H9 (cell line): ENCODE measurements around the gene PARP9. TPM values are rescaled to one million over a fixed set of nuclear protein-coding genes. Genes with fewer than 3 reads are reported as not detected.

ENCODE experiments used
- DNase-seq: peaks from one replicate; pipeline ENCODE4 v3.0.0-alpha.2; 2017
- H2AFZ ChIP-seq: one replicate; pipeline ENCODE4 v1.6.1; 2013; ENCODE audit warnings: mild to moderate bottlenecking, low read length, control low read depth, moderate library complexity
- H2AK5ac ChIP-seq: 2 replicates; pipeline ENCODE4 v1.6.1; 2013; ENCODE audit warnings: low read length, control low read depth, mixed read lengths; ENCODE audit not compliant: insufficient read length
- H2BK120ac ChIP-seq: one replicate; pipeline ENCODE4 v1.6.1; 2013; ENCODE audit warnings: low read depth, mild to moderate bottlenecking, low read length, control low read depth, inconsistent platforms; ENCODE audit not compliant: poor library complexity, severe bottlenecking
- H2BK12ac ChIP-seq: 2 replicates; pipeline ENCODE4 v1.6.1; 2013; ENCODE audit warnings: low read length, control low read depth, mixed read lengths, low read depth; ENCODE audit not compliant: insufficient read length
- H2BK15ac ChIP-seq: 2 replicates; pipeline ENCODE4 v1.6.1; 2013; ENCODE audit warnings: low read depth, low read length, control low read depth
- H2BK20ac ChIP-seq: one replicate; pipeline ENCODE4 v1.6.1; 2013; ENCODE audit warnings: low read depth, mild to moderate bottlenecking, low read length, control low read depth, inconsistent platforms; ENCODE audit not compliant: poor library complexity, severe bottlenecking
- H2BK5ac ChIP-seq: 2 replicates; pipeline ENCODE4 v1.6.1; 2013; ENCODE audit warnings: low read length, control low read depth, mixed read lengths; ENCODE audit not compliant: insufficient read length
- H3K14ac ChIP-seq: 2 replicates; pipeline ENCODE4 v1.6.1; 2013; ENCODE audit warnings: low read length, control low read depth; ENCODE audit not compliant: insufficient read depth
- H3K18ac ChIP-seq: 2 replicates; pipeline ENCODE4 v1.6.1; 2013; ENCODE audit warnings: low read depth, mild to moderate bottlenecking, mixed read lengths, low read length, control low read depth; ENCODE audit not compliant: insufficient read length
- H3K23ac ChIP-seq: 2 replicates; pipeline ENCODE4 v1.6.1; 2013; ENCODE audit warnings: low read length, control low read depth, mixed read lengths, low read depth; ENCODE audit not compliant: insufficient read length
- H3K23me2 ChIP-seq: 2 replicates; pipeline ENCODE4 v1.6.1; 2013; ENCODE audit warnings: low read depth, mild to moderate bottlenecking, mixed read lengths, low read length, control low read depth; ENCODE audit not compliant: insufficient read length, poor library complexity, severe bottlenecking
- H3K27ac ChIP-seq: 2 replicates; pipeline ENCODE4 v1.5.1; 2013; ENCODE audit warnings: low read length, control low read depth, mixed read lengths, low read depth; ENCODE audit not compliant: insufficient read length
- H3K27me3 ChIP-seq: 2 replicates; pipeline ENCODE4 v1.6.1; 2013; ENCODE audit warnings: low read length, control low read depth, inconsistent platforms; ENCODE audit not compliant: insufficient read depth
- H3K4ac ChIP-seq: 2 replicates; pipeline ENCODE4 v1.6.1; 2013; ENCODE audit warnings: low read depth, mild to moderate bottlenecking, control low read depth, inconsistent platforms, low read length, moderate library complexity
- H3K4me1 ChIP-seq: 2 replicates; pipeline ENCODE4 v1.6.1; 2013; ENCODE audit warnings: low read length, control low read depth, inconsistent platforms; ENCODE audit not compliant: insufficient read depth
- H3K4me2 ChIP-seq: 2 replicates; pipeline ENCODE4 v1.6.1; 2013; ENCODE audit warnings: low read length, control low read depth, mixed read lengths; ENCODE audit not compliant: insufficient read length, insufficient read depth
- H3K56ac ChIP-seq: 2 replicates; pipeline ENCODE4 v1.6.1; 2013; ENCODE audit warnings: low read depth, mild to moderate bottlenecking, mixed read lengths, low read length, control low read depth; ENCODE audit not compliant: insufficient read length
- H3K79me1 ChIP-seq: 2 replicates; pipeline ENCODE4 v1.6.1; 2013; ENCODE audit warnings: low read depth, mild to moderate bottlenecking, moderate library complexity, low read length, control low read depth, inconsistent platforms; ENCODE audit not compliant: insufficient read depth, poor library complexity, severe bottlenecking
- H3K79me2 ChIP-seq: 2 replicates; pipeline ENCODE4 v1.6.1; 2013; ENCODE audit warnings: low read length, control low read depth, inconsistent platforms; ENCODE audit not compliant: insufficient read depth
- H3K9ac ChIP-seq: 2 replicates; pipeline ENCODE4 v1.6.1; 2013; ENCODE audit warnings: low read length, control low read depth, mixed read lengths; ENCODE audit not compliant: insufficient read length; ENCODE audit errors: extremely low read depth
- H3K9me3 ChIP-seq: one replicate; pipeline ENCODE4 v1.6.1; 2013; ENCODE audit warnings: low read depth, low read length, inconsistent platforms; ENCODE audit not compliant: control insufficient read depth
- H3T11ph ChIP-seq: one replicate; pipeline ENCODE4 v1.6.1; 2013; ENCODE audit warnings: mild to moderate bottlenecking, low read length, control low read depth, inconsistent platforms
- H4K20me1 ChIP-seq: one replicate; pipeline ENCODE4 v1.6.1; 2013; ENCODE audit not compliant: control insufficient read depth, insufficient read length, insufficient read depth
- H4K5ac ChIP-seq: 2 replicates; pipeline ENCODE4 v1.6.1; 2013; ENCODE audit warnings: low read depth, mild to moderate bottlenecking, mixed read lengths, low read length, control low read depth; ENCODE audit not compliant: insufficient read length
- H4K8ac ChIP-seq: replicated peaks from 2 replicates; pipeline ENCODE4 v1.6.1; 2013; ENCODE audit warnings: low read length, control low read depth, mixed read lengths, low read depth; ENCODE audit not compliant: insufficient read length
- H4K91ac ChIP-seq: 2 replicates; pipeline ENCODE4 v1.6.1; 2013; ENCODE audit warnings: low read depth, mild to moderate bottlenecking, moderate library complexity, mixed read lengths, low read length, control low read depth; ENCODE audit not compliant: insufficient read length
- H3K27ac Mint-ChIP-seq, 3 experiments: 2 replicates in 2 of 3; 3 replicates in 1 of 3; pipeline ENCODE4 v1.8.0; 2020 to 2021; ENCODE audit warnings: mixed read lengths in 3 of 3, mild to moderate bottlenecking in 1 of 3, moderate library complexity in 1 of 3
- H3K27me3 Mint-ChIP-seq: 2 replicates; pipeline ENCODE4 v1.8.0; 2021; ENCODE audit warnings: low read depth, mild to moderate bottlenecking, moderate library complexity, mixed read lengths
- H3K36me3 Mint-ChIP-seq, 3 experiments: 2 replicates in 2 of 3; 3 replicates in 1 of 3; pipeline ENCODE4 v1.8.0; 2020 to 2021; ENCODE audit warnings: low read depth in 3 of 3, mixed read lengths in 3 of 3; ENCODE audit not compliant: insufficient read depth in 1 of 3
- H3K4me1 Mint-ChIP-seq, 2 experiments: 2 replicates each; pipeline ENCODE4 v1.8.0; 2020; ENCODE audit warnings: mixed read lengths in 2 of 2
- H3K4me3 Mint-ChIP-seq, 2 experiments: 2 replicates in 1 of 2; 3 replicates in 1 of 2; pipeline ENCODE4 v1.8.0; 2020 to 2021; ENCODE audit warnings: mild to moderate bottlenecking in 2 of 2, mixed read lengths in 2 of 2, moderate library complexity in 1 of 2
- H3K9me3 Mint-ChIP-seq, 2 experiments: 2 replicates in 1 of 2; 3 replicates in 1 of 2; pipeline ENCODE4 v1.8.0; 2020; ENCODE audit warnings: mild to moderate bottlenecking in 2 of 2, mixed read lengths in 2 of 2, moderate library complexity in 1 of 2
- WGBS: extraction: QIAGEN DNeasy Blood & Tissue Kit; methylation state at CpG from one replicate; pipeline ENCODE4 v1.1.7; 2013; ENCODE audit warnings: missing lambda C conversion rate, low lambda C conversion rate, mixed read lengths; ENCODE audit not compliant: insufficient read length; ENCODE audit errors: extremely low coverage; 5-methylcytosine and 5-hydroxymethylcytosine counted together
- total RNA-seq: library from RNA; stranded (reverse); gene quantifications from 2 replicates; pipeline ENCODE4 v1.2.1, GENCODE V29; 2021
- TF ChIP-seq, protein P1 (sequence below): fragments of 200-600 bp; sonication (generic); conservative IDR thresholded peaks from 3 replicates; pipeline ENCODE4 v1.8.0; 2021; ENCODE audit warnings: antibody characterized with exemption, mild to moderate bottlenecking

Gene PARP9
- total RNA-seq, 1 experiment from 2014 or later: 3.4 TPM

DNA sequence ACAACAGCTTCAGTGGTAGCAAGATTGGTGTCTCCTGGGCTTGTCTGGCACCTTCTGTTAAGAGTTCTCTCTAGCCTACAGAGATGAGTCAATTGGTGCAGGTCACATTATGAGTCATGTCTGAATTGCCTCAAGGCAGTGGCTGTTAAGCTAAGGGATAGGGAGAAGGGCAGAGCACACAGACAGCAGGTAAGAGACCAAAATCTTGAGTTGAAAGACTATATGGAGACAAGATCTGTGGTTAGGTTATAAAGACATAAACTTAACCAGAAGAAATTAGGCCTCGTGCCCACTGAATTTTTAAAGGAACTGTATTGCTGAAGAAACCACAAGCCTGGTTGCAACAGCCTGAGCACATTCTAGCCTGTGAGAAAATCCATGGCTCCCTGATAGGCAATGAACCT lies 30.2 kb downstream of the PARP9 start:
- no peaks in the 10 kb centered on the region for H3K9me3 Mint-ChIP-seq
- Histone ChIP-seq H3K56ac (no peak overlapping the region), H4K20me1 (no peaks in the 10 kb centered on the region), H3K23ac (no peak overlapping the region), H2BK20ac (no peak overlapping the region), H3T11ph (no peak overlapping the region), H4K8ac (no peak overlapping the region), H3K27ac (no peak overlapping the region), H3K79me1 (no peaks in the 10 kb centered on the region), H2AFZ (no peak overlapping the region), H3K23me2 (no peaks in the 10 kb centered on the region), H3K4me2 (no peak overlapping the region), H4K5ac (no peak overlapping the region), H3K14ac (no peak overlapping the region), H3K27me3 (no peaks in the 10 kb centered on the region), H2BK120ac (no peak overlapping the region), H3K4ac (no peak overlapping the region), H2BK12ac (no peak overlapping the region), H3K79me2 (no peaks in the 10 kb centered on the region), H2AK5ac (no peak overlapping the region), H3K18ac (no peak overlapping the region), H3K9ac (no peak overlapping the region), H2BK15ac (no peak overlapping the region), H3K4me1 (peaks cover 3% of the 10 kb centered on the region; the same call in 1 of the 2 replicates), H3K9me3 (no peaks in the 10 kb centered on the region), H2BK5ac (no peak overlapping the region), H4K91ac (no peak overlapping the region)
- DNase-seq: no peak
- TF ChIP-seq, protein P1, sequence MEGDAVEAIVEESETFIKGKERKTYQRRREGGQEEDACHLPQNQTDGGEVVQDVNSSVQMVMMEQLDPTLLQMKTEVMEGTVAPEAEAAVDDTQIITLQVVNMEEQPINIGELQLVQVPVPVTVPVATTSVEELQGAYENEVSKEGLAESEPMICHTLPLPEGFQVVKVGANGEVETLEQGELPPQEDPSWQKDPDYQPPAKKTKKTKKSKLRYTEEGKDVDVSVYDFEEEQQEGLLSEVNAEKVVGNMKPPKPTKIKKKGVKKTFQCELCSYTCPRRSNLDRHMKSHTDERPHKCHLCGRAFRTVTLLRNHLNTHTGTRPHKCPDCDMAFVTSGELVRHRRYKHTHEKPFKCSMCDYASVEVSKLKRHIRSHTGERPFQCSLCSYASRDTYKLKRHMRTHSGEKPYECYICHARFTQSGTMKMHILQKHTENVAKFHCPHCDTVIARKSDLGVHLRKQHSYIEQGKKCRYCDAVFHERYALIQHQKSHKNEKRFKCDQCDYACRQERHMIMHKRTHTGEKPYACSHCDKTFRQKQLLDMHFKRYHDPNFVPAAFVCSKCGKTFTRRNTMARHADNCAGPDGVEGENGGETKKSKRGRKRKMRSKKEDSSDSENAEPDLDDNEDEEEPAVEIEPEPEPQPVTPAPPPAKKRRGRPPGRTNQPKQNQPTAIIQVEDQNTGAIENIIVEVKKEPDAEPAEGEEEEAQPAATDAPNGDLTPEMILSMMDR: no peak
- H3K27me3 Mint-ChIP-seq: no peaks in the 10 kb centered on the region
- H3K27ac Mint-ChIP-seq: no peak overlapping the region
- H3K36me3 Mint-ChIP-seq: no peaks in the 10 kb centered on the region; a peak in 1 of 7 replicates
- H3K4me1 Mint-ChIP-seq: peaks cover 28 to 29% of the 10 kb centered on the region in 2 experiments
- H3K4me3 Mint-ChIP-seq: no peak overlapping the region
- no CpG with 5 or more reads among the region's 1 CpG for WGBS
